NCI-H82 (cell line): ENCODE data around the gene NPEPL1.

Experiments
- DNase-seq: peaks from one replicate; lab custom pipeline; 2025; lab: John Stamatoyannopoulos, UW

Gene NPEPL1

DNA sequence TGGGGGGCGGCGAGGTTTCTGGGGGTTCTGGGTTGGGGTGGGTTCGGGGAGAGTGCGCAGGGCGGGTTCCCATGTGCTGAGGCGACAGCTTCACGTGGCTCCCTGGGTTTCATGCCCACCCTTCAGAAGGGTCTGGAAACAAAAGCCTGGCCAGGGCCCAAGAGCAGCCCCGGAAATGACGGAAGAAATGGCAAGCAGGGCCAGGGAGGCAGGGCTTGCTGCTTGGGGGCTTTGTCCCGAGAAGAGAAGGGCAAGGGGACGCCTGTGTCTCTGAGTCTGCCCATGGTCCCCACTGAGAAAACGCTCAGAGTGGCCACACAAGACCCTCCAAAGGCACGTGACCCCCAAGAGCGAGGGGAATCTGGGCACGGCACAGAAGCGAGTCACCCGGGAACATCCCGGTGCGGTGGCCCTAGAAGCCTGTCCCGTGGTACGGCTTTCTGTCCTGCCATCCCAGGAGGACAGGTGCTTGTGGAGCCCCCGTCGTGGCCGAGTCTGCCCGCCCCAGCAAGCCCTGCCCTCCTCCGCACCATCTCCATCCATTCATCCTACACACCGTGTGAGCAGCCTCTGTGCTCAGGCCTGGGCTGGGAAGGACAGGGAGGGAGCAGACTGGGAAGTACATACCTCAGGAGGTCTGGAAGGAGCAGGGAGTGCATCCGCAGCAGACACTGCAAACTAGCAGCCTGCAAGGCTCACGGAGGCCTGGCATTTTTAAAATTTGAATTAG, 9.0 kb downstream of the NPEPL1 start:
- DNase-seq: no peak

GRCh38 chr20:58702161-58702510, 9.5 kb downstream of the NPEPL1 start:
- DNase-seq: no peak

- no peak for DNase-seq
Measured at GRCh38 chr20:58702859-58703648, 10.5 kb downstream of the NPEPL1 start.

- no peak for DNase-seq
Measured at GRCh38 chr20:58703765-58704371, 11.3 kb downstream of the NPEPL1 start.

DNA sequence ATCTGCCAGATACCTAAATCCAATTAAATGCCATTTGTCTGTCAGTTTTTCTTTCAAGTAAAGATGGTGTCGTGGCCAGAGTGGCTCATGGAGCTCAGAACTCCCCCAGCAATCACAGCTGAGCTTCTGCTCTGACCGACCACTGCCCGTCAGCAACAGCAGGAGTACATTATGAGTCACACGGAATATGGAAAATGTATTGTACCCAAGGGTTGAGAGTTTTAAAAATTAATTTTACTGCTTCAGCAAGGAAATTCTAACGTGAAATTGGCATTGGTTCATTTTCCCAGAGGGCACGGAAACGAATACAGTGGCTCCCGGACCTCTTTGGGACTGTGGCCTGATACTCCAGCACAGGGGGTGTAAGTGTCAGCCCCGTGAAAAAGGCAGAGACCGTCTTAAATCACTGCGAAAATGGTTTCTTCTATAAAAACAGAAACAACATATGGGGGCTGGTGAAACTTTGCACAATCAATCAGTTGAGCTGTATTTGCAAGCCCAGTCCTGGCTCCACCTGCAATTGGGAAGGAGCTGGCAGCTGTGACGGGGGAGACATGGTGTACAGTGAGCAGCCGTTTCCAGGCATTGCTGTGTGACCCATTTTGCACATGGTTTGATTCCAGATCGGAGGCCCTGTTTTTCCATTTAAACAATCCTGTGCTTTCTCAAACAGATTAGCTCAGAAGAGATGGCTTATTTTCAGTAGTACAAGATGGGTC, 12.8 kb downstream of the NPEPL1 start:
- DNase-seq: no peak

DNA sequence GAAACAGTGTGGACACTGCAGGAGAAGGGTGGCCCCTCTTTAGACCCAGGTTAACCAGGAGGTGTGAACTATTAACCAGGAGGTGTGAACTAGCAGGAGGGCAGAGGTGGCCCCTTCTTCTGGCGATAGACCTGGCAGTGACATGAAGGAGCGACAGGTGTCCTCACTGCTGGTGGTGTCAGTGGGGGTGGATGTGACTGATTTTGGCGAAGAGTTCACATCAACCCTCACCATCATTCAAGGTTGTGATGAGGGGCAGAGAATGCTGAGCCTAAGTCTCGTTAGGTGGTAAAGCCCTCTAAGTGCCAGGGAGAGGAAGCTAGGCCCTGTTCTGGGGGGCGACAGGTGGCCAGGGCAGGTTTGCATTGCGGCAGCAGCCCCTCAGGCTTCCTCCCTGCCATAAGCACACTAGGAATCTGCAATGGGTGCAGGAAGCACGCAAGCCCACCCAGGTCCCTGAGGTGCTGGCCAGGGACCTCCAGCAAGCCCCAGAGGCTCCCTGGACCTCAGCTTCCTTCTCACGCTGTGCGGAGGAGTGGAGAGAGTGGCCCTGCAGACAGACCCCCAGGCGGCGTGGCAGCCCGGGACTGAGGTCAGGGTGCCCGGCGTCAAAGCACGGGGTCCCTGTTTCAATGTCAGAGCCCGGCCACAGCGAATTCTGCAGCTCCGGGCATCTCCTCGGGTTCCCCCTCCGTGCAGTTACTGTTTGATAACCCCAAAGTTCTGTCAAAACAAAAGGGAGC, 13.7 kb downstream of the NPEPL1 start:
- no peak for DNase-seq

GRCh38 chr20:58706975-58707681, 14.5 kb downstream of the NPEPL1 start:
- DNase-seq: no peak

DNA sequence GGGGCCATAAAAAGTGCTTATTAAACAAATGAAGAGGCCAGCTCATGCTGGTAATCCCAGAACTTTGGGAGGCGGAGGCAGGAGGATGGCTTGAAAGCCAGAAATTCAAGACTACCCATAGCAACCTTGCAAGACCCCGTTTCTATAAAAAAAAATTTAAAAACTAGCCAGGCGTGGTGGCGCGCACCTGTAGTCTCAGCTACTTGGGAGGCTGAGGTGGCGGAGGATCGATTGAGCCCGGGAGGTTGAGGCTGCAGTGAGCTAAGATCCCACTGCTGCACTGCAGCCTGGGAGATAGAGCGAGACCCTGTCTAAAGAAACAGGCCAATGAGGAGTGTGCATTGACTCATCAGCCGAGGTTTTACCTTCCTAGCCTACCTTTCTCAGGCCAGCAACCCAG, 15.2 kb downstream of the NPEPL1 start:
- DNase-seq: no peak

- no peak for DNase-seq
Measured at GRCh38 chr20:58708246-58708931, 15.8 kb downstream of the NPEPL1 start.

- no peak for DNase-seq
Measured at GRCh38 chr20:58709013-58709702, 16.6 kb downstream of the NPEPL1 start.

GRCh38 chr20:58709703-58710039, 17.1 kb downstream of the NPEPL1 start:
- no peak for DNase-seq

DNA sequence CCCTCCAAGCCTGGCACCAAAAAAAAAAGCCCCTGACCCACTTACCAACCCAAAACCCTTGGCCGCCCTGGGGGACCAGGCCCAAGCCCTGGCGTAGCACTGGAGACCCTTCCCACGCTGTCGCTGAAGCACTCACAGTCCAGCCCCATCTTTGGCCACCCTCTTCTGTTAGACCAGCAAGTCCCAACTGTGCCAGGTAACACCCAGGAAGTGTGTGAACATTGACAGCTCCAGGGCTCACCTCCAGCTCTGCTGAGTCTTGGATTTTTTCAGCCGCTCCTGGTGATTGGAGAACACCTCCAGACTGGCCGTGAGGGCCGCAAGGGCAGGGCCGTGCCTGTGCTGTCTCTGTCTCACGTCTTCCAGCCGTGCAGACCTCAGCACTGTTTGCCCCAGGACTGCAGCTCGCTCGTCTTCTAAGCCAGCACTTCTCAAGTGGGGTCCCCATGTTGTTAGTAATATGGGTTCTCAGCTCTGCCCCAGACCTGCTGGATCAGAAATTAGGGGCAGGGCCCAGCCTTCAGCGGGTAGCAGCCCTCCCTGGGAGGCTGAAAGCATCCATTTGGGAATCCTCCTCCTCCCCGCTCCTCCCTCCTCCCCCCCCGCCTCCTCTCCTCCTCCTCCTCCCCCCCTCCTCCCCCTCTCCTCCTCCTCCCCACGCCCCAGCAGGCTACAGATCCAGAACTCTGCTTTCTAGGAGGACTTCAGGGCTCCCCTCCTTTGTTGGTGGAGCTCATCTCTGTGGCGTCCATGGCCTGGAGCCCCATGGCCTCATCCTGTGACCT, 18.1 kb downstream of the NPEPL1 start:
- DNase-seq: no peak

DNA sequence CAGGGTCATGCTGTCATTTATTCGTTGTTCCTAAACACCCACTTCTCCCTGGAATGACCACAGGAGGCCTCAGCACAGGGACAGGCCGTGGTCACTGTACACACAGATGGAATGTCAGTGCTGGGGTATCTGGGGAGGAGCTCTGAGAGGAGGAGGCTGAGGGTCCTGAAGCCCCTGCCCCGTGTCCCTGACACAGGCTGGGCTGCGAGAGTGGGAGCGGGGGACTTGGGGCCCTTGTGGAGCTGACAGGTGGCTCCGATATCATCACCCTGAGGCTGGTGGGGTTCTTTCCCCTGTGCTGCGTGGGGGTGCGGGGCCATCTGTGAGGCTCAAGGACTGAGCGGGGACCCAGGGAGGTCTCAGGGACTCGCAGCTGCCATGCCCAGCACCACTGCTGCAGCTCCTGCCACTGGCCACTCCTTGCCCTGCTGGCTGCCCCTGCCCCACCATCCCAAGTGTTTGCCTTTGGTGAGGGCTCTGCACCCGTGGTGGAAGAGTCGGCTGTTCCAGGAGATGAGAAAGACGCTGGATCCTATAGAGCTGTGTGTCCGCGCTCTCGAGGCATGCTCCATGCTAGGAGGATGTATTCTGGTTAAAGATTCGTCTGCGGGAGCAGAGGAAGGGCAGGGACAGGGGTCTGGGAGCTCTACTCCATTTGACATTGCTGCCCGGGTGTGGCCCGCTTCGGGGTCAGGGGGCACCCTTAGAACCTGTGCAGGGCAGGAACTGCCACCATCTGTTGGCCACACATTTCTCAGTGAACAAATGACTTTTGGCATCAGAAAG, 18.9 kb downstream of the NPEPL1 start:
- DNase-seq: no peak

GRCh38 chr20:58712151-58712791, 19.7 kb downstream of the NPEPL1 start:
- DNase-seq: no peak

- DNase-seq: no peak
Measured at GRCh38 chr20:58712806-58713731, 20.5 kb downstream of the NPEPL1 start.

DNA sequence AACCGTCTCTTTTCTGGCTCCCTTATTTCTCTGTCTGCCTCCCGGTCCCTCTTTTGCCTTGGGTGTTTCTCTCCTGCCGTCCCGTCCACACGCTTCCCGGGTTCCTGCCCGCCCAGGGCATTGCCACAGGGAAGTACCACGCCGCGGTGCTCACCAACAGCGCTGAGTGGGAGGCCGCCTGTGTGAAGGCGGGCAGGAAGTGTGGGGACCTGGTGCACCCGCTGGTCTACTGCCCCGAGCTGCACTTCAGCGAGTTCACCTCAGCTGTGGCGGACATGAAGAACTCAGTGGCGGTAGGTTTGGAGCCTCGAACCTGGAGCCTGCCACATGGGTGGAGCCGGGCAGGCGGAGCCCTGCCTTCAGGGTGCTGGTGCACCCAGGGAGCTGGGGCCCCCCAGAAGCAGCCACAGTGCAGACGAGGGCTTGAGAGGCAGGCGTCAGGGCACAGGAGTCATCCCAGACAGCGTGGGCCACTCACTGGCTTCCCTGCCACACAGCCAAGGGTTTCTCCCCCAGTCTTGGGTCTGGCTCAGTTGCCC, 21.3 kb downstream of the NPEPL1 start:
- DNase-seq: no peak
